GDM1 (cell line): ENCODE results near the gene AGBL4.

Source experiments
- DNase-seq: peaks from one replicate; lab custom pipeline; 2025; lab: John Stamatoyannopoulos, UW

AGBL4 gene

DNA sequence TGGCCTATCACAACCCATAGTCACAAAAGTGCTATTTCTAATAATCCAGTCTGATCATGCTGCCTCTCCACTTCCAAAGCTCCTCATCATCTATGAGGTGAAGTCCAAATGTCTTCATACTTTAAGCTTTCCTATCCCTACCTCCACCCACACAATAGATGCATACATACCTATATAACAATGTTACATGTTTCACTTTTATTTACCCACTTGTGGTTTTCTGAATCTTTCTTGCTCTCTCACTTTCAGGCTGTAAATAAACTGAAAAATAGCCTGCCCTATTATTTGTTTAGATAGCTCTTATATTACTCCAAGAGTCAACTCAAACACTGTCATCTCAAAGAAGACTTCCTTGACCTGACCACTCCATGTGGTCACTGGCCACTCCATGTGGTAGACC is 840.3 kb downstream of the AGBL4 start:
- no peak for DNase-seq

DNA sequence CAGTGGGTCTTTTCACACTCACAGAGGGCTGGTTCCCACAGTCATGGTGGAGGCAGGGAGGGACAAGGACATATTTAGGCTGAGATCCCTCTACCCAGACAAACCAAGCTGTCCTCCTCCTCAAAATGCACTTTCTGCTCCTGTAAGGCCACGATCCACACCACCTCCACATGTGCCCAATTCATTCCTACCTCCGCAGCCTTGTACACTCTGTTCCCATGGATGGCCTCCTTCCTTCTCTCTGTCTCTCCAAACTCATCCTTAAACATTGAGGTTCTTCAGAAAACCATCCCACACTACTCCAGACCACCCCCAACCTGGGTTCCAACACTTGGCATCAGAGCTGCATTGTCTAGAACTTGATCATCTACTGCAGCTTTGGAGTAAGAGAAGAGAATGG is 842.7 kb downstream of the AGBL4 start:
- DNase-seq = no peak

DNA sequence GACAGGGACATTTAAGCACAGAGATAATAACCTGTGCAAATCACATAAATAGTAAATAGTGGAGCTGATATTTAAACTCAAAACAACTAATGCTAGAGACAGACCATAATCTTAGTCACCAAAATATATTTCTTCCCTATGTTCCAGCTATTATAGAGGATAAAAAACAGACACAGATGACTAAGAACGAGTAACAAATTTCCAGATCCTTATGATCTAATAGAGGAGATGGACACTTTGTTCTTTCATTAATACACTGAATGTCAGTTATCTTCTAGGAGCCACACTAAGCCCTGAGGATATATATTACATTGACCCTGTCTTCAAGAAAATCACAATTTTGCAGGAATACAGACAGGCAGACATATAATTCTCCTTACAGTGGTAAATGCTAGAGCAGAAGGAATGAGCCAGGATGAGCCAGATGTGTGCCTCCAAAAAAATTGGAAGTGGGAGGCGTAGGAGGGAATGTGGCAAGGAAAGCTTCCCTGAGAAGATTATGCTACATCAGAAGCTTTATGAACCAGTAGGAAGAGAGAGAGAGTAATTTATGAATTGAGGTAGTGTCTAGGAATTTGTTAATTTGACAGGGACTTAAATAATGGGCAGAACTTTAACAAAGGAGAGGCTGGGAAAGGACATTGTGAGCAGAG is 851.7 kb downstream of the AGBL4 start:
- DNase-seq = no peak

DNA sequence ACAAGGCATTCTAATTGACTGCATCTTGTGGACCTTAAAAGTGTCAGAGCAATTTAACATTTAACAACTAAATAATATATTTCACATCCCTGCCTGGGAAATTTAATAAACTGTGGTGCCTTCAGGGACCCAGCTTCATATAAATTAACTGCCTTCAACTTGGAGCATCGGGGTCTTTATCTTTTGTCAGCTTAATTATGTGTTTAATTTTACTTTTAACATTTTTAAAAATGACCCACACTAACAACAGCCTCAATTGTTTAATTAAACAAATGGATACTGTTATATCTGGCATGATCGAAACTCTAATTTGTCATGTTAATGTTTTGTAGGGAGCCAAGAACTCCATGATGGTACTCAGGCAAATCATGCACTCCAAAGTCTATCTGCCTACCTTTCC is 857.7 kb downstream of the AGBL4 start:
- DNase-seq = no peak

DNA sequence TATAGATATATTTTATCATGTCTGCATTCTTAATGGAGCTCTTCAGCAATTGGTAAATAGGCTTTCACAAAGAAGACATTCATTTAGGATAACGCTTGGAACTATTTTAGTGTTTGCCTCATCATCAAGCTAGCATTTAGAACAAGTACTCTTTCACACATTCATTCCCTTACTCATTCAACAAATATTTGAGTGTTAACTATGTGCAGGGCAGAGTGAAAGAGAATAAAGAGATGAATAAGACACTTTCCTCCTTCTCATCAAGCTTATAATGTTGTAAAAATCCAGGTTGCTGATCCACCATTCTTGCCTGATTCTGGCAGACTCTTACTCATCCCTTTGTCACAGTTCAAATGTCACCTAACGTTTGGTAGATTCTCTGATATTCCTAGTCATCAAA is 860.7 kb downstream of the AGBL4 start:
- no peak for DNase-seq

DNA sequence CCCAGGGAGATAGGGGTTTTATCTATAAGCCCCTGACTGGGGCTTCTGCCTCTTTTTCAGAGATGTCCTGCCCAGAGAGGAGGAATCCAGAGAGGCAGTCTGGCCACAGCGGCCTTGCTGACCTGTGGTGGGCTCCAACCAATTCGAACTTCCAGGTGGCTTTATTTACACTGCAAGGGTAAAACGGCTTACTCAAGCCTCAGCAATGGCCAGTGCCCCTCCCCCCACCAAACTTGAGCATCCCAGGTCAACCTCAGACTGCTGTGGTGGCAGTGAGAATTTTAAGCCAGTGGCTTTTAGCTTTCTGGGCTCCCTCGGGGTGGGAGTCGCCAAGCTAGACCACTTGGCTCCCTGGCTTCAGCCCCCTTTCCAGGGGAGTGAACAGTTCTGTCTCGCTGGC is 863.1 kb downstream of the AGBL4 start:
- DNase-seq = no peak

DNA sequence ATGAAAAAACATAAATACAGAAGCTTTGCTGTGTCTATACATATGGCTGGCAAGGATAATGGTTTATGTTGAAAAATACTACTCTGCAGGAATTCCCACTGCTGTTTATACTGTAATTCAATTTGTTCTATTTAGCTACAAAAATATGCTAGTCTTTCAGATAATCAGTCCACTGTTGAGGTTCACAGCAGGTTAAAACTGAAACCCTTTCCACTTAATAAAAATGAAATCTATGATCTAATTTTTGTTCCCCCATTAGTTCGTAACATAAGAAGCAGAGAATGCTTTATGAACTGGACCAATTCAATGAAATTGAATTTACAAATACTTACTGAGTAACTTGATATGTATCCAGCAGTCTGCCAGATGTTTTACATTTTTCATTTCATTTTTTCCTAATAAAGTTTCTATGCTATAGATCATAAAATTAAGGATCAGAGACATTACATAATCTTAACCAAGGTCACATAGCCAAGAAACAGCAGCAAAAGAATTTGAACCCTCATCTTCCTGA is 887.0 kb downstream of the AGBL4 start:
- DNase-seq = no peak

DNA sequence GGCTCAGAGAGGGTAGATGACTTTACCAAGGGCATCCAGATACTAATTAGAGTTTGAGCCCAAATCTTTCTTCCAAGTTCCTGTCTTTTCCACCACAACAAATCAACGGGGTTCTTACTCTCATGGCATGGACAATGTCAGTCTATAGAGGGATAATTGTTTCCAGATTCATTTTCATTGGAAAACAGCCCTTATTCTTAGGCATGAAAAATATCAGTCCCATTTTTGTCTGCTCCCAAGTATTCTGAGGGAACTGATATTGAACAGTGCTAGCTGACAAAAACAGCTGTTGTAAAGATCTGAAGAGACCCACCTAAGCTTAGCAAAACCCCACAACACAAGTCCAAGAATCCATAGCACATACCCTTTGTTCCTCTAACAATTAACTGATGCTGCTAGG is 898.0 kb downstream of the AGBL4 start:
- no peak for DNase-seq

DNA sequence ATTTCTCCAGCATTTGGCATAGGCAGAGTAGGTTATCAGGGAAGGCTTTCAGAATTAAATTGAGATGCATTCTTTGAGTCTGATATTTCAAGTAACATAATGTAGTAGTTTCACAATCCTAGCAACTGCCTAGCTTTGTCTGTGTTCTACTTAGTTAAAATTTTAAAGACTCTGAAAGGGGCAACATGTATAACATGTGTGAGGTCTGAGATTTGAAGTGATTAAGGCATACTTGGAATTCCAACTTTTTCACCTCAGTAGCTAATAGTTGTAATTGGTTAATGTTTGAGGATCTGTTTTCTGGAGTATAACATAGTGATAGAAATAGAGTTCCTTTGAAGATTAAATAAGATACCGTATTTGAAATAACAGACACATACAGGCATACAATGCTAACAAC is 911.8 kb downstream of the AGBL4 start:
- DNase-seq = no peak

DNA sequence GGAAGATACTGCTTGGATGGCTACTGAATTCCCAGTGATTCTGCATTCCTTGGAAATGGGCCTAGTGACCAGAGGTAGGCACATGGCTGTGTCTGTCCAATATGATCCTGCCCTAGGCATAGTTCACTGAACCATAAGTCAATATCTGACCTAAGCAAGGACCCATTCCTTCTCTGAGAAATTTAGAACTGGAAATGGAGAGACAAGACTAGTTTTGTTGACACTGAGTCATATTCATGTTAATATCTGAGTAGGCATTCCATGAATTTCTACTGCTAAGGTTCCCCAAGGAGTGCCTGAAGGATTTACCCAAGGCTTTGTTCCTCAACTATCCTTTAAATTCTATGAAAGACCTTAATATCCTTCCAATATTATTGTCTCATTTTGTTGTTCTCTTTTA is 917.3 kb downstream of the AGBL4 start:
- no peak for DNase-seq

DNA sequence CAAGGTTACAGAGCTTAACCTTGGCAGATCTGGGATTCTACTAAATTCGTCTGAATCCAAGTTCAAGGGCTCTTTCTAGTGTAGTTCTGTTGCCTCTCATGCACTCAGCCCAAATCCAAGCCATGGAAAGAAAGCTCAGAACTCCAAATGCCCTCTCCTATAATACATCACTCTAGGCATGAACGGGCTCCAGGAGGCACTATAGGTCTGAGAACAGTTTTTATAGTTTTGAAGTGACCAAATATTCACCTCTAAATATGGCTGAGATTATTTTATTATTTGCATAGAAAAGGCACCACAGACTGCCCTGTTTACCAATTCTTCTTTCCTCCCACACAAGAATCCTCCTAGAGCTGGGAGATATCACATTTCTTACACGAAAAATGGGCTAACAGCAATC is 919.2 kb downstream of the AGBL4 start:
- DNase-seq = no peak

DNA sequence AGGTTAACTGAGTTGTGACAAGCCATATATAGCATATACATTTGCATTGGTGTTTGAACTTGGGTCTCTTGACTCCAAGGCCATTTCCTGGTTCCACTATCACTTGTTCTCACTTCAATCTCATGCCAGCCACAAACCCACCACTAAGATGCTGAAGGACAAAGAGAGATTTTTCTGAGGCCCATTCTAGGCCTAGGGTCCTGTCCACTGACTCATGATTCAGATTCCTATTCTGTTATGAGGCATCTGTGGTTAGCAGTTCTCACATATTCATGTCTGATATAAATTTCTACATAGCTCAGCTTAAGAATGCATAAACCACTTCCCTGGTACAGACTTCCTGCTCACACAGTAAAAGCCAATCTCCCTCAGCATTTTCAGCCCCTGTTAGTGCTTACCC is 921.0 kb downstream of the AGBL4 start:
- DNase-seq = no peak

DNA sequence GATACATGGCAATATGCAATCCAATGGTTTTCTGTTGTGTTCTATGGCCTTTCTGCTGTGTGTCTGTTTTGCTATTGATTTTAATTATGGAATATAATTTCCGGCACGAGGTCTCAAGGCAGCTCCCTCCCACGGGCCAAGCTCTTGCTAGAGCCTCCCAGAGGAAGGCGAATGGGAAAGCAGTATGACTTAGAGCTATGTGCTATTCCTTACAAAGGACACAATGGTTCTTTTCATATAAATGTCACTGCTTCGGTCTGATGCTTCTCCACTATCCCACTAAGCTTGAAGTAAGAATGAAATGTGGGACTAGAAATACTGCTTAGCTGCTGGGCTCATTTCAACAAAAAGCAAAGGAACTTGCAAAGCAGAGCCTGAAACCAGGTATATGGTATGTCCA is 924.9 kb downstream of the AGBL4 start:
- no peak for DNase-seq

DNA sequence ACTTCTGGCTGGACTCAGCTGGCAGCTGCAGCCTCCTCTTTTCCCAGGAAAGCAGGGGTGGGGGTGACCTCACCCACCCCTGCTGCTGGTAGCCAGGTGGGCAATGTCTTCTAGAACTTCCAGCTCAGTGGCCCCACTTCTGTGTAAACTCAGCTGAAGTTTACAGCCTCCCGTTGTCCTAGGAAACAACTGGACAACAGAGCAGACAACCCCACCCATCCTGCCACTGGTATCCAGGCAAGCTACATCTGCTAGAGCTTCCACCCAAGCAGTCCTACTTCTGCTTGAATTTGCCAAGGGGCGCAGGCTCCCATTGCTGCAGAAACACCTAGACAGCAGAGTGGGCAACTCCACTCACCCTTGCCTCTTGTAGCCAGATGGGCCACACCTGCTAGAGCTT is 937.4 kb downstream of the AGBL4 start:
- no peak for DNase-seq

DNA sequence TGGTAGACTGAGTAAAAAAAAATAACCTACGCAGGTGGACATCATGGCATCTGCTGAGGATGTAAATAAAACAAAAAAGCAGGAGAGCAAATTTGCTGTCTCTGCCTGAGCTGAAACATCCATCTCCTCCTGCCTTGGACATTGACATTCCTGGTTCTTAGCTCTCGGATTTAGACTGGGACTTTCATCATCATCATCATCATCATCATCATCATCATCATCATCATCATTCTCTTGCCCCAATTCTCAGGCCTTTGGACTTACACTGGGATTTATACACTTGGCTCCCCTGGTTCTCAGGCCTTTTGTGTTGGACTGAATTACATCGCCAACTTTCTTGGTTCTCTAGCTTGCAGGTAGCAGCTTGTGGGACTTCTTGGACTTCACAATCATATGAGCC is 938.7 kb downstream of the AGBL4 start:
- no peak for DNase-seq

DNA sequence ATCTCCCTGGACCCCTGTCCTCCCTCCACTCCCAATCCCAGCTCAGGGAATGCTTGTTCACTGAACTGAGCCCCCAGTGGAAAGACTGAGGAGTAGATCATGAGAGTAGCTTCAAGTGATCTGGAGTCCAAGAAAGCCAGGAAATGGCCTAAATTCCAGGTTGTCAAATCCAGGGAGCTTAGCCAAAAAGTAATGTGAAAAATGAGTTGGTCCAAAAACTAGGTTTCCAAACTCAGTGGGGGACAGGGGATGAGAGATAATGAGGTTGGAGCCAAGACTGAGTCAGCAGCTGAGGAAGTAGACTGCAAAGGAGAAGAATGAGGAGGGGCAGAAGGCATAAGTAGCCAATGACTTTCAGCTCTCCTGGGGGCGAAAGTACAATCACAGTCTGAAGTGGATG is 963.0 kb downstream of the AGBL4 start:
- DNase-seq = no peak

DNA sequence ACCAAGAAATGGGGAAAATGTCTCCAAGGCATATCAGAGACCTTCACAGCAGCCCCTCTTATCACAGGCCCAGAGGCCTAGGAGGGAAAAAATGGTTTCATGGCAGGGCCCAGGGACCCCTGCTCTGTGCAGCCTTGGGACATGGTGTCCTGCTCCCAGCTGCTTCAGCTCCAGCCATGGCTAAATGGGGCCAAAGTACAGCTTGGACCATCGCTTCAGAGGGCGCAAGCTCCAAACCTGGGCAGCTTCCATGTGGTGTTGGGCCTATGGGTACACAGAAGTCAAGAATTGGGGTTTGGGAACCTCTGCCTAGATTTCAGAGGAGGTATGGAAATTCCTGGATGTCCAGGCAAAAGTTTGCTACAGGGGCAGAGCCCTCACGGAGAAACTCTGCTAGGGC is 964.7 kb downstream of the AGBL4 start:
- no peak for DNase-seq

DNA sequence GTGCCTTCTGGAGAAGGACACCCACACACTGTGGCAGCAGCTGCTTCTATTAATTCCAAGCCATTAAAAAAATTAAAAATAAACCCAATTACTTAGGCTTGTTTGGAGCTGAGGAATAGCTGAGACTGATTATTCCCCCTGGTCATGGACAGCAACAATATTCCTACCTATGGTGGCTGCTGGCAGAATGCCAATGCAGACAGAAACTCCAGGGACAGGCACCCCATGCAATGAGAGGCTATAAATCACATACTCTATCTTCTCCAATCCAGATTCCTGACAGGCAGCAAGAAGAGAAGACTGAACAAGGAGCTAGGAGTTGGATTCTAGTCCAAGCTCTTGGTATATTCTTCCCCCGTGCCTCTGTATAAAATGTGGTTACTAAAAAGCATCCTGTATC is 971.7 kb downstream of the AGBL4 start:
- no peak for DNase-seq

DNA sequence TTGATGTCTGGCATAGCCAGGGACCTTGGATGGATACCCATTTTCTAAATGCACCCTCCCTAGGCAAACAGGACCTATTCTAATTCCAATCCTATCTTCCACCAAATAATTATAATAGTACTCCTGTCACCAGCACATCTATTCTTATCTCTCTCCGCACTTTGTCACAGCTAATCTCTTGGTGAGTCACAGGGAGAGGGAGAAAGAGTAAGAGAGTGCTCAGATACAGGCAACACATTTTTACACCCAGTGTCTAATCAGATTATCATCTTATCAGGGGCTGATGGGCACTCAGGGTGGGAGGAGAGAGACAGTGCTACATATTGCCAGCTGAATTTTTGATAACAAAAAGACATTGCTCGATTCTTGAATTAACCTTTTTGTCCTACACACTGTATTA is 972.1 kb downstream of the AGBL4 start:
- DNase-seq = no peak

DNA sequence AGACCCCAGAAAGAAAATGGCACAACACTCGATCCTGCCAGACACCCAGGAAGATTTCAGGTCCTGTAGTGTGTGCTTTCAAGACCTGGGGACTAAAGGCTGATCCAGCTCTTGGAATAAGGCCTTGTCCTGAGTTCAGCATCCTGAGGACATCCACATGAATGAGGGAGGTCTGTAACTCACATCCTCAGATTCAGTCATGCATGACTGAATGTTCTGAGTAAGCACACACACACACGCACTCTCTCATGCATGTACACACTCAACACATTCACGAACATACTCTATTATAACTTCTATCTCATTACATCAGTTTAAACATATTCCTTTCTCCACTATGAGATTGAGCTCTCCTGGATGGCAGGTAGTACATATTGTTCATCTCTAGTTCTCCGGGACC is 973.7 kb downstream of the AGBL4 start:
- DNase-seq = no peak

DNA sequence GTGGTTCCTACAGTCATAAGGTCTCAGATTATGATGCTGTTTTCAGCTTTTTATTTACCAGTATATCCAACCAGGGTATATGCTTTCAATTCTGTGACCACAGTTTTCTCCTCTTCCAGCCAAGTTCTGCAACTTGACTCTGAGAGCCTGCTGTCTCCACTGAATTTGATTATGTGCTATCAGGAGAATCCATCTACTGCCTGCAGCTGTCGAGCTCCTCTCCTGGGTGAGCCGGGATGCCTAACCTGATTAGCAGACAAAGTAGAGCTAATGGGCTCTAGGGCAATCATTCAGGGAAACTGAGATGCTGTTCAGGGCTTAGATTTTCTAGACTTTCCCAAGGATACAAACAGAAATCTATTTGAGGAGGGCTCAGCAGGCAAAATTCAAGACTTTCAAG is 975.6 kb downstream of the AGBL4 start:
- no peak for DNase-seq

DNA sequence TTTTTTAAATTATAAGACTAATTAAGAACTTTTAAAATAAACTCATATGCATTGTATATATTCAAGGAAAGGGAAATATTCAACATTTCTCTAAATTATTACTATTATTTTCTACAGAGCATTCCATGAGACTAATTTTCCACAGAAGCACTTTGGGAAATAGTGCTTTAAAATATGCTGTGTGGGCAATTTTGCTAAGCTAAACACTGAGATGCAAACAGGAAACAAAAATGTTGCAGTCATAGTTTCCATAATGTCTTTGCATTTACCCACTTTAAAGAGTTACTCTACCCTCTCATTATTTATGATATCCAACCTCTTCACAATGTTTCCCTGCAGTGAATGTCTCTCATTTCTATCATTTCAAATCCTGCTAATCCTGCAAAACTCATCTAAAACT is 977.4 kb downstream of the AGBL4 start:
- no peak for DNase-seq

DNA sequence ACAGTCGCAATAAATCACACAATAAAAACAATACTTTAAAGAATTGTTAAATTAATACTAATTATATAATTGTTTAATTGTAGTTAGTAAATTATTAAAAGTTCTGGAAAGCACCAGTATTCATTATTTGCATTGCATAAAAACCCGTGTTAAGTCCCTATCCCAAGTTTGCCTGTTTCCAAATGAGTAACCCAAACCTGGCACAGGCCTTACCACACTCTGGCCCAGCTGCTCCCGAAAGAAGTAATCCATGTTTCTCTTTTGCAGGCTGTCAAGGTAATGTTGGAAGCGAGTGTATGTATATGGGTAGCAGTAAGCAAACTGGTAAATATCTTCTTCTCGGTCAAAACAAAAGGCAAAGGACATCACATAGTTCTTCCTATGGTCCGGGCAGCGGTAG is 978.4 kb downstream of the AGBL4 start:
- DNase-seq = no peak

DNA sequence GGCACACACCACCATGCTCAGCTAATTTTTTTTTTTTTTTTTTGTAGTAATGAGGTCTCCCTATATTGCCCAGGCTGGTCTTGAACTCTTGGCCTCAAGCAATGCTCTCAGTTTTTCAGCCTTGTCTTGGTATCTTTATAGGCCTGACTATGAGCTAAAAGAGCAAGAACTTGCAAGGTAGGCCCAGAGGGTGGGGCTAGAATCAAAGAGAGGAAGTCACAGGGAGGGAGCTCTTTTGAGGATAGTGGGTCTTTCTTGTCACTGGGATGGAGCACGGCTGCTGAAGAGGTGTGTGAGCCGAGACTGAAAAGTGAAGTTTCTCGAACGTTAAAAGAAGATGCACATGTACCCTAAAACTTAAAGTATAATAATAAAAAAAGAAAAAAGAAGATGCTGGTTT is 987.1 kb downstream of the AGBL4 start:
- no peak for DNase-seq

DNA sequence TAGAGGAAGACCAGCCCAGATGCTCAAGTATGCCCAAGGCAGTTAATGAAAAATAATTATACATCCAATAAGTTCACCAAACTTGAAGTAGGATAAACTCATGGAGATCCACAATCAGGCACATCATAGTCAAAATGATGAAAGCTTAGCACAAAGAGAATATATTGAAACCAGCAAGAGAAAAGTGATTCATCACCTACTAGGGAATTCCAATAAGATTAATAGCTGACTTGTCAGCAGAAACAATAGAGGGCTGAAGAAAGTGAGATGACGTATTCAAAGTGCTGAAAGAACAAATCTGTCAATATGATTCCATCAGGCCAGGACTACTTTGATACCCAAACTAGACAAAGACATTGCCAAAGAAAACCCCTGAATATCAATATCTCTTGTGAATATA is 995.4 kb downstream of the AGBL4 start:
- DNase-seq = no peak
